HCT116 (cell line): ENCODE data around the gene ESPL1. TPM values are rescaled to one million over a fixed set of nuclear protein-coding genes. Genes with fewer than 3 reads are reported as not detected.

Source experiments
- ATAC-seq: fragments of 200-7000 bp; cut with Tn5 transposase; 2 replicates; pipeline ENCODE4 v1.9.1; 2020; ENCODE audit warnings: mild to moderate bottlenecking, moderate library complexity
- BruUV-seq: library from RNA; stranded (reverse); fragments of 400-500 nt; replicated peaks from 2 replicates; lab custom pipeline; 2021; lab: Mats Ljungman, UMichigan
- CTCF ChIA-PET: fragments of 300-600 bp; sonication (Branson Sonifier 250); formaldehyde crosslinking; loops from one replicate; lab custom pipeline; 2021; ENCODE audit warnings: antibody characterized with exemption; lab: Charles Lee
- POLR2A ChIA-PET: fragments of 300-600, 350-600 bp; sonication (Branson Sonifier 250); formaldehyde crosslinking; loops from one replicate; lab custom pipeline; 2021; ENCODE audit warnings: antibody characterized with exemption; lab: Charles Lee
- RAD21 ChIA-PET, 2 experiments: fragments of 300-600 bp; sonication (Branson Sonifier 250); formaldehyde crosslinking; loops; one replicate each; lab custom pipeline; 2023; ENCODE audit warnings: low total read pairs in 2 of 2; ENCODE audit not compliant: uncharacterized antibody in 2 of 2, unreplicated experiment in 2 of 2, low non-redundant PET in 1 of 2; lab: Charles Lee
- DNase-seq: peaks from one replicate; pipeline ENCODE4 v3.0.0-alpha.2; 2010; ENCODE audit warnings: low read depth, low spot score
- H2AFZ ChIP-seq: fragments of 200-600 bp; shearing (Covaris generic), sonication (generic); 2 replicates; pipeline ENCODE4 v1.6.1; 2017; ENCODE audit warnings: low read depth, mixed run types, mixed read lengths, antibody characterized with exemption, low read length; ENCODE audit not compliant: poor library complexity, severe bottlenecking
- H3K27ac ChIP-seq: 2 replicates; pipeline ENCODE4 v1.5.1; 2012; ENCODE audit warnings: low read depth, low read length
- H3K27me3 ChIP-seq: fragments of 200-600 bp; sonication (generic); 2 replicates; pipeline ENCODE4 v1.6.1; 2016; ENCODE audit warnings: mixed run types, low read length, mixed read lengths; ENCODE audit not compliant: insufficient read depth
- H3K36me3 ChIP-seq, 2 experiments: fragments of 200-500 bp in 1 of 2; fragments of 200-600 bp in 1 of 2; sonication (Bioruptor generic) in 1 of 2; sonication (generic) in 1 of 2; 2 replicates each; pipeline versions ENCODE4 v1.5.1 to v1.6.1; 2014 to 2016; ENCODE audit warnings: low read length in 2 of 2, inconsistent platforms in 1 of 2, mixed read lengths in 1 of 2, mixed run types in 1 of 2; ENCODE audit not compliant: insufficient read depth in 2 of 2, control insufficient read depth in 1 of 2
- H3K4me1 ChIP-seq, 2 experiments: fragments of 200-600 bp in 1 of 2; sonication (generic) in 1 of 2; 2 replicates each; pipeline versions ENCODE4 v1.5.1 to v1.6.1; 2012 to 2017; ENCODE audit warnings: low read length in 2 of 2, inconsistent platforms in 1 of 2, mild to moderate bottlenecking in 1 of 2, mixed read lengths in 1 of 2, mixed run types in 1 of 2, moderate library complexity in 1 of 2; ENCODE audit not compliant: insufficient read depth in 2 of 2, control insufficient read depth in 1 of 2
- H3K4me2 ChIP-seq: fragments of 200-600 bp; sonication (generic); 2 replicates; pipeline ENCODE4 v1.6.1; 2017; ENCODE audit warnings: mixed run types, low read length, mixed read lengths
- H3K4me3 ChIP-seq, 2 experiments: fragments of 200-600 bp in 1 of 2; sonication (generic) in 1 of 2; replicated peaks in 1 of 2; 2 replicates each; pipeline ENCODE4 v1.5.1; 2011 to 2016; ENCODE audit warnings: low read length in 2 of 2, control low read depth in 1 of 2, low read depth in 1 of 2, mild to moderate bottlenecking in 1 of 2, mixed read lengths in 1 of 2, mixed run types in 1 of 2
- H3K79me2 ChIP-seq: fragments of 200-600 bp; sonication (generic); 2 replicates; pipeline ENCODE4 v1.6.1; 2017; ENCODE audit warnings: mild to moderate bottlenecking, mixed run types, low read length, moderate library complexity, mixed read lengths; ENCODE audit not compliant: insufficient read depth
- H3K9ac ChIP-seq: fragments of 200-600 bp; sonication (generic); 2 replicates; pipeline ENCODE4 v1.6.1; 2016; ENCODE audit warnings: low read length, mixed read lengths
- H3K9me2 ChIP-seq: fragments of 200-600 bp; sonication (generic), shearing (Covaris generic); 2 replicates; pipeline ENCODE4 v1.6.1; 2017; ENCODE audit warnings: mixed run types, mild to moderate bottlenecking, moderate library complexity; ENCODE audit not compliant: insufficient read depth
- H3K9me3 ChIP-seq, 2 experiments: fragments of 200-500 bp in 1 of 2; fragments of 200-600 bp in 1 of 2; sonication (Bioruptor generic) in 1 of 2; sonication (generic) in 1 of 2; 2 replicates each; pipeline ENCODE4 v1.6.1; 2014 to 2017; ENCODE audit warnings: low read length in 2 of 2, mixed read lengths in 2 of 2, inconsistent platforms in 1 of 2, low read depth in 1 of 2, mild to moderate bottlenecking in 1 of 2, mixed run types in 1 of 2, moderate library complexity in 1 of 2; ENCODE audit not compliant: control insufficient read depth in 1 of 2, insufficient read depth in 1 of 2
- H4K20me1 ChIP-seq: fragments of 200-600 bp; sonication (generic), shearing (Covaris generic); 2 replicates; pipeline ENCODE4 v1.6.1; 2017; ENCODE audit warnings: mixed run types, mild to moderate bottlenecking, moderate library complexity; ENCODE audit not compliant: insufficient read depth
- CBX3 ChIP-seq: IDR thresholded peaks from 2 replicates; pipeline ENCODE4 v1.6.1; 2012; ENCODE audit warnings: low read depth
- CEBPB ChIP-seq: IDR thresholded peaks from 2 replicates; pipeline ENCODE4 v1.6.1; 2012; ENCODE audit warnings: low read depth
- EGR1 ChIP-seq: IDR thresholded peaks from 2 replicates; pipeline ENCODE4 v1.6.1; 2012; ENCODE audit warnings: low read depth
- ELF1 ChIP-seq: IDR thresholded peaks from 2 replicates; pipeline ENCODE4 v1.6.1; 2012; ENCODE audit warnings: low read depth, borderline replicate concordance
- EZH2phosphoT487 ChIP-seq: fragments of 200-600 bp; IDR thresholded peaks from 2 replicates; pipeline ENCODE4 v1.6.1; 2018; ENCODE audit warnings: antibody characterized with exemption, borderline replicate concordance
- FOSL1 ChIP-seq: IDR thresholded peaks from 2 replicates; pipeline ENCODE4 v1.6.1; 2012; ENCODE audit warnings: low read depth
- JUND ChIP-seq: IDR thresholded peaks from 2 replicates; pipeline ENCODE4 v1.6.1; 2012
- POLR2AphosphoS5 ChIP-seq: IDR thresholded peaks from 2 replicates; pipeline ENCODE4 v1.6.1; 2011; ENCODE audit warnings: mild to moderate bottlenecking, low read depth, low read length, moderate library complexity
- RAD21 ChIP-seq: IDR thresholded peaks from 2 replicates; pipeline ENCODE4 v1.6.1; 2012; ENCODE audit warnings: low read depth, mild to moderate bottlenecking
- SIN3A ChIP-seq: IDR thresholded peaks from 2 replicates; pipeline ENCODE4 v1.6.1; 2012; ENCODE audit warnings: low read depth
- SP1 ChIP-seq: IDR thresholded peaks from 2 replicates; pipeline ENCODE4 v1.6.1; 2012; ENCODE audit warnings: low read depth
- SRF ChIP-seq: IDR thresholded peaks from 2 replicates; pipeline ENCODE4 v1.6.1; 2012; ENCODE audit warnings: low read depth
- TCF7L2 ChIP-seq: IDR thresholded peaks from 2 replicates; pipeline ENCODE4 v1.7.0; 2011; ENCODE audit warnings: borderline replicate concordance, inconsistent platforms; ENCODE audit not compliant: insufficient read depth, insufficient read length; ENCODE audit errors: extremely low read depth
- YY1 ChIP-seq: IDR thresholded peaks from 2 replicates; pipeline ENCODE4 v1.6.1; 2011; ENCODE audit warnings: low read length, low read depth, moderate library complexity, mild to moderate bottlenecking; ENCODE audit not compliant: insufficient replicate concordance; ENCODE audit errors: extremely low read depth
- ZFX ChIP-seq: fragments of 450-650 bp; IDR thresholded peaks from 2 replicates; pipeline ENCODE4 v1.6.1; 2017
- ZNF274 ChIP-seq: fragments of 200-500 bp; sonication (Bioruptor generic); IDR thresholded peaks from 2 replicates; pipeline ENCODE4 v1.6.1; 2014; ENCODE audit warnings: mild to moderate bottlenecking, low read depth, low read length, inconsistent platforms
- intact Hi-C: fragments of 100-400 bp; cut with micrococcal nuclease; formaldehyde crosslinking; loops from 2 replicates; pipeline ENCODE4 v1.10.0; 2022
- total RNA-seq: library from RNA; stranded (reverse); gene quantifications from one replicate; pipeline ENCODE4 v1.2.1, GENCODE V29; 2021; ENCODE audit not compliant: unreplicated experiment
- TF ChIP-seq, protein P1 (sequence below): IDR thresholded peaks from 2 replicates; pipeline ENCODE4 v1.6.1; 2012
- TF ChIP-seq, protein P2 (sequence below), 3 experiments: fragments of 200-600 bp in 1 of 3; sonication (generic) in 1 of 3; IDR thresholded peaks in 2 of 3; conservative IDR thresholded peaks in 1 of 3; 2 replicates each; pipeline ENCODE4 v1.5.1; 2012 to 2017; ENCODE audit warnings: low read depth in 2 of 3, low read length in 2 of 3, antibody characterized with exemption in 1 of 3, borderline replicate concordance in 1 of 3, control low read depth in 1 of 3, mild to moderate bottlenecking in 1 of 3, mixed read lengths in 1 of 3, mixed run types in 1 of 3, moderate library complexity in 1 of 3; ENCODE audit not compliant: insufficient read depth in 1 of 3

ESPL1 gene
- total RNA-seq, 1 experiment from 2014 or later, result 50.3 TPM

- Histone ChIP-seq H2AFZ (no peak overlapping the region), H3K9me2 (no peaks in the 10 kb centered on the region), H3K4me1 (no peaks in the 10 kb centered on the region), H3K36me3 (no peaks in the 10 kb centered on the region), H4K20me1 (no peaks in the 10 kb centered on the region), H3K79me2 (no peaks in the 10 kb centered on the region), H3K9ac (no peak overlapping the region), H3K9me3 (no peaks in the 10 kb centered on the region), H3K4me3 (no peak overlapping the region), H3K4me2 (no peak overlapping the region), H3K27ac (no peak overlapping the region), H3K27me3 (peaks cover 3% of the 10 kb centered on the region; the same call in 1 of the 2 replicates)
- ChIA-PET CTCF (interaction anchor here (0.6 kb wide), 1 partner anchor 26 kb away, joined by 3 read pairs; no protein-coding TSS in a partner anchor), RAD21 (interaction anchor here in 1 of 2 experiments (0.6 kb wide), 1 partner anchor 20 kb away, joined by 3 read pairs; no protein-coding TSS in a partner anchor), POLR2A (no interaction called here)
- BruUV-seq, result no TSS peak
- intact Hi-C loops, result no loop called here
- no peak for TF ChIP-seq RAD21
- TF ChIP-seq ZNF274, result no peak
- TF ChIP-seq, protein P1, sequence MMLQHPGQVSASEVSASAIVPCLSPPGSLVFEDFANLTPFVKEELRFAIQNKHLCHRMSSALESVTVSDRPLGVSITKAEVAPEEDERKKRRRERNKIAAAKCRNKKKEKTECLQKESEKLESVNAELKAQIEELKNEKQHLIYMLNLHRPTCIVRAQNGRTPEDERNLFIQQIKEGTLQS, result no peak
- no peak for TF ChIP-seq FOSL1
- TF ChIP-seq EGR1, result no peak
- TF ChIP-seq JUND, result no peak
- no peak for TF ChIP-seq ELF1
- TF ChIP-seq TCF7L2, result no peak
- TF ChIP-seq YY1, result no peak
- TF ChIP-seq SIN3A, result no peak
- no peak for TF ChIP-seq POLR2AphosphoS5
- no peak for TF ChIP-seq EZH2phosphoT487
- no peak for TF ChIP-seq CBX3
- TF ChIP-seq CEBPB, result no peak
- no peak for TF ChIP-seq SP1
- TF ChIP-seq ZFX, result no peak
- TF ChIP-seq, protein P2, sequence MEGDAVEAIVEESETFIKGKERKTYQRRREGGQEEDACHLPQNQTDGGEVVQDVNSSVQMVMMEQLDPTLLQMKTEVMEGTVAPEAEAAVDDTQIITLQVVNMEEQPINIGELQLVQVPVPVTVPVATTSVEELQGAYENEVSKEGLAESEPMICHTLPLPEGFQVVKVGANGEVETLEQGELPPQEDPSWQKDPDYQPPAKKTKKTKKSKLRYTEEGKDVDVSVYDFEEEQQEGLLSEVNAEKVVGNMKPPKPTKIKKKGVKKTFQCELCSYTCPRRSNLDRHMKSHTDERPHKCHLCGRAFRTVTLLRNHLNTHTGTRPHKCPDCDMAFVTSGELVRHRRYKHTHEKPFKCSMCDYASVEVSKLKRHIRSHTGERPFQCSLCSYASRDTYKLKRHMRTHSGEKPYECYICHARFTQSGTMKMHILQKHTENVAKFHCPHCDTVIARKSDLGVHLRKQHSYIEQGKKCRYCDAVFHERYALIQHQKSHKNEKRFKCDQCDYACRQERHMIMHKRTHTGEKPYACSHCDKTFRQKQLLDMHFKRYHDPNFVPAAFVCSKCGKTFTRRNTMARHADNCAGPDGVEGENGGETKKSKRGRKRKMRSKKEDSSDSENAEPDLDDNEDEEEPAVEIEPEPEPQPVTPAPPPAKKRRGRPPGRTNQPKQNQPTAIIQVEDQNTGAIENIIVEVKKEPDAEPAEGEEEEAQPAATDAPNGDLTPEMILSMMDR (IDR thresholded peaks at IDR 0.05 in 2 of 3, conservative IDR thresholded peaks at IDR 0.05 in 1 of 3; ENCODE audit: borderline replicate concordance in 1 of 3, insufficient read depth in 1 of 3, low read depth in 2 of 3, low read length in 2 of 3), result no peak
- no peak for TF ChIP-seq SRF
- ATAC-seq, result no peak
- DNase-seq, result no peak
These were observed 26.3 kb upstream of the ESPL1 start for GRCh38 chr12:53241623-53242412.
